GM19023 (cell line): ENCODE data around the gene VLDLR.

Experiments
- ATAC-seq: cut with Tn5 transposase; IDR thresholded peaks from one replicate; pipeline ENCODE4 v1.9.1; 2021; ENCODE audit warnings: mild to moderate bottlenecking, moderate library complexity; ENCODE audit not compliant: unreplicated experiment

The VLDLR gene

GRCh38 chr9:2620919-2621721, 467 bp upstream of the VLDLR start:
- peak; percentile 37 for ATAC-seq

- peak; percentile 38 for ATAC-seq
These were observed 1.1 kb downstream of the VLDLR start for GRCh38 chr9:2622461-2623287.

GRCh38 chr9:2623288-2624050, 1.9 kb downstream of the VLDLR start:
- no peak for ATAC-seq

GRCh38 chr9:2624051-2624682, 2.6 kb downstream of the VLDLR start:
- no peak for ATAC-seq

- no peak for ATAC-seq
These were observed 3.8 kb downstream of the VLDLR start for GRCh38 chr9:2625427-2625826.

- no peak for ATAC-seq
These were observed 7.3 kb downstream of the VLDLR start for GRCh38 chr9:2628919-2629318.

- no peak for ATAC-seq
These were observed 8.6 kb downstream of the VLDLR start for GRCh38 chr9:2630158-2630557.

- no peak for ATAC-seq
These were observed 9.7 kb downstream of the VLDLR start for GRCh38 chr9:2631263-2631662.

- no peak for ATAC-seq
These were observed 12.6 kb downstream of the VLDLR start for GRCh38 chr9:2634153-2634552.

GRCh38 chr9:2634818-2635217, 13.2 kb downstream of the VLDLR start:
- no peak for ATAC-seq

- ATAC-seq: no peak
These were observed 14.3 kb downstream of the VLDLR start for GRCh38 chr9:2635922-2636321.

GRCh38 chr9:2637390-2637789, 15.8 kb downstream of the VLDLR start:
- no peak for ATAC-seq

- ATAC-seq: peak; percentile 94
These were observed 17.5 kb downstream of the VLDLR start for GRCh38 chr9:2638871-2639673.

GRCh38 chr9:2639786-2640185, 18.2 kb downstream of the VLDLR start:
- ATAC-seq: no peak

GRCh38 chr9:2640570-2640969, 19.0 kb downstream of the VLDLR start:
- no peak for ATAC-seq

- no peak for ATAC-seq
These were observed 19.4 kb downstream of the VLDLR start for GRCh38 chr9:2641033-2641432.

GRCh38 chr9:2642068-2642467, 20.5 kb downstream of the VLDLR start:
- ATAC-seq: no peak

GRCh38 chr9:2645569-2645968, 24.0 kb downstream of the VLDLR start:
- ATAC-seq: peak; percentile 84

- ATAC-seq: no peak
These were observed 33.9 kb downstream of the VLDLR start for GRCh38 chr9:2655411-2655901.

- no peak for ATAC-seq
These were observed 35.8 kb downstream of the VLDLR start for GRCh38 chr9:2657427-2657826.
